Thyroid gland (tissue), 4 donors: Measurements from ENCODE around the gene TCERG1L.

ENCODE experiments used
- CTCF ChIP-seq, 6 experiments: fragments of 200-600 bp in 3 of 6; fragments of 450-650 bp in 3 of 6; sonication (generic) in 3 of 6; IDR thresholded peaks; one replicate each; pipeline ENCODE4 v1.5.1; 2016 to 2019; ENCODE audit warnings: antibody characterized with exemption in 6 of 6, mild to moderate bottlenecking in 2 of 6, inconsistent platforms in 1 of 6, moderate library complexity in 1 of 6
- POLR2A ChIP-seq, 2 donors: fragments of 450-650 bp; IDR thresholded peaks; one replicate each; pipeline ENCODE4 v1.6.1; 2017; ENCODE audit warnings: antibody characterized with exemption in 2 of 2, mild to moderate bottlenecking in 2 of 2, moderate library complexity in 1 of 2

GRCh38 chr10:131086094-131086493, 225.4 kb downstream of the TCERG1L start:
- TF ChIP-seq POLR2A (IDR thresholded peaks at IDR 0.05) (no peak), CTCF (IDR thresholded peaks at IDR 0.05) (no peak)
